HEK293 (cell line): ENCODE data around the gene FHL2.

Source experiments
- CTCF ChIA-PET: fragments of 350-600 bp; formaldehyde crosslinking; extraction: SDS; loops from one replicate; lab custom pipeline; 2021; ENCODE audit warnings: antibody characterized with exemption; lab: Yijun Ruan, JAX
- POLR2A ChIA-PET: fragments of 300-600 bp; formaldehyde crosslinking; extraction: SDS; loops from one replicate; lab custom pipeline; 2020; ENCODE audit warnings: antibody characterized with exemption, inconsistent platforms; lab: Yijun Ruan, JAX
- H3K27ac ChIP-seq: fragments of 200-500 bp; sonication (Bioruptor generic); 2 replicates; pipeline ENCODE4 v1.5.1; 2014; ENCODE audit warnings: low read depth, low read length, control low read depth, inconsistent platforms; ENCODE audit errors: extremely low read depth
- H3K36me3 ChIP-seq, 2 experiments: fragments of 200-500 bp in 1 of 2; sonication (Bioruptor generic) in 1 of 2; 1 replicate in 1 of 2; 2 replicates in 1 of 2; pipeline ENCODE4 v1.5.1; 2014 to 2017; ENCODE audit warnings: inconsistent platforms in 2 of 2, low read length in 2 of 2; ENCODE audit not compliant: control insufficient read depth in 2 of 2, insufficient read depth in 1 of 2
- H3K4me1 ChIP-seq: fragments of 200-500 bp; sonication (Bioruptor generic); 2 replicates; pipeline ENCODE4 v1.5.1; 2014; ENCODE audit warnings: mild to moderate bottlenecking, low read length, inconsistent platforms; ENCODE audit not compliant: control insufficient read depth, insufficient read depth
- H3K4me3 ChIP-seq: 2 replicates; pipeline ENCODE4 v1.5.1; 2011; ENCODE audit warnings: low read depth, mild to moderate bottlenecking, control low read depth, low read length, moderate library complexity
- H3K9me3 ChIP-seq: fragments of 200-500 bp; sonication (Bioruptor generic); 2 replicates; pipeline ENCODE4 v1.5.1; 2014; ENCODE audit warnings: low read depth, low read length, inconsistent platforms; ENCODE audit not compliant: control insufficient read depth, insufficient read depth
- BCL11B ChIP-seq: fragments of 450-650 bp; formaldehyde crosslinking; IDR thresholded peaks from 2 replicates; pipeline ENCODE4 v1.5.1; 2016; ENCODE audit warnings: low read depth, missing biosample characterization, missing genetic modification characterization
- HOXA7 ChIP-seq: sonication (generic); formaldehyde crosslinking; IDR thresholded peaks from 2 replicates; pipeline ENCODE4 v1.8.1; 2022; ENCODE audit warnings: missing genetic modification reagents, borderline replicate concordance
- IKZF3 ChIP-seq: fragments of 450-650 bp; IDR thresholded peaks from 2 replicates; pipeline ENCODE4 v1.5.0; 2018; ENCODE audit warnings: missing biosample characterization, mild to moderate bottlenecking, missing genetic modification characterization, moderate library complexity
- KLF10 ChIP-seq: fragments of 450-650 bp; IDR thresholded peaks from 2 replicates; pipeline ENCODE4 v1.5.1; 2018; ENCODE audit warnings: missing biosample characterization, mild to moderate bottlenecking, missing genetic modification characterization
- TRIM28 ChIP-seq: IDR thresholded peaks from 2 replicates; pipeline ENCODE4 v1.6.1; 2011; ENCODE audit warnings: low read length, control low read depth, borderline replicate concordance
- ZBTB20 ChIP-seq: fragments of 450-650 bp; formaldehyde crosslinking; IDR thresholded peaks from 2 replicates; pipeline ENCODE4 v1.5.1; 2016; ENCODE audit warnings: missing biosample characterization, missing genetic modification characterization
- ZFP3 ChIP-seq: fragments of 450-650 bp; formaldehyde crosslinking; IDR thresholded peaks from 2 replicates; pipeline ENCODE4 v1.5.1; 2016; ENCODE audit warnings: low read depth, missing biosample characterization, missing genetic modification characterization
- ZFP69B ChIP-seq: fragments of 450-650 bp; formaldehyde crosslinking; IDR thresholded peaks from 2 replicates; pipeline ENCODE4 v1.5.1; 2016; ENCODE audit warnings: missing biosample characterization, missing genetic modification characterization
- ZNF121 ChIP-seq: fragments of 450-650 bp; formaldehyde crosslinking; IDR thresholded peaks from 2 replicates; pipeline ENCODE4 v1.5.1; 2016; ENCODE audit warnings: missing biosample characterization, missing genetic modification characterization
- ZNF133 ChIP-seq: fragments of 450-650 bp; formaldehyde crosslinking; IDR thresholded peaks from 2 replicates; pipeline ENCODE4 v1.5.1; 2016; ENCODE audit warnings: missing biosample characterization, missing genetic modification characterization
- ZNF155 ChIP-seq: fragments of 450-650 bp; formaldehyde crosslinking; IDR thresholded peaks from 2 replicates; pipeline ENCODE4 v1.5.1; 2016; ENCODE audit warnings: missing biosample characterization, missing genetic modification characterization
- ZNF214 ChIP-seq: fragments of 450-650 bp; formaldehyde crosslinking; IDR thresholded peaks from 2 replicates; pipeline ENCODE4 v1.5.1; 2017; ENCODE audit warnings: missing biosample characterization, mild to moderate bottlenecking, missing genetic modification characterization, borderline replicate concordance
- ZNF248 ChIP-seq: fragments of 450-650 bp; formaldehyde crosslinking; IDR thresholded peaks from 2 replicates; pipeline ENCODE4 v1.5.1; 2017; ENCODE audit warnings: missing biosample characterization, missing genetic modification characterization
- ZNF311 ChIP-seq: fragments of 450-650 bp; formaldehyde crosslinking; IDR thresholded peaks from 2 replicates; pipeline ENCODE4 v1.5.1; 2017; ENCODE audit warnings: missing biosample characterization, missing genetic modification characterization, borderline replicate concordance
- ZNF341 ChIP-seq: fragments of 450-650 bp; formaldehyde crosslinking; IDR thresholded peaks from 2 replicates; pipeline ENCODE4; 2016; ENCODE audit warnings: low read depth, missing biosample characterization, missing genetic modification characterization
- ZNF530 ChIP-seq: fragments of 450-650 bp; formaldehyde crosslinking; IDR thresholded peaks from 2 replicates; pipeline ENCODE4 v1.5.1; 2016; ENCODE audit warnings: low read depth, missing biosample characterization, missing genetic modification characterization
- ZNF555 ChIP-seq: fragments of 450-650 bp; formaldehyde crosslinking; conservative IDR thresholded peaks from 2 replicates; pipeline ENCODE4 v1.5.1; 2017; ENCODE audit warnings: missing biosample characterization, mild to moderate bottlenecking, missing genetic modification characterization, inconsistent platforms
- ZNF561 ChIP-seq: fragments of 450-650 bp; IDR thresholded peaks from 2 replicates; pipeline ENCODE4 v1.5.1; 2018; ENCODE audit warnings: missing biosample characterization, missing genetic modification characterization, borderline replicate concordance
- ZNF777 ChIP-seq: fragments of 450-650 bp; formaldehyde crosslinking; IDR thresholded peaks from 2 replicates; pipeline ENCODE4 v1.5.1; 2017; ENCODE audit warnings: missing biosample characterization, missing genetic modification characterization, borderline replicate concordance
- TF ChIP-seq, protein P1 (sequence below): fragments of 450-650 bp; formaldehyde crosslinking; IDR thresholded peaks from 2 replicates; pipeline ENCODE4 v1.5.1; 2016; ENCODE audit warnings: missing biosample characterization, missing genetic modification characterization, borderline replicate concordance
- TF ChIP-seq, protein P2 (sequence below): fragments of 450-650 bp; formaldehyde crosslinking; IDR thresholded peaks from 2 replicates; pipeline ENCODE4 v1.5.1; 2016; ENCODE audit warnings: missing biosample characterization, missing genetic modification characterization
- TF ChIP-seq, protein P3 (sequence below): fragments of 450-650 bp; formaldehyde crosslinking; IDR thresholded peaks from 2 replicates; pipeline ENCODE4 v1.5.1; 2016; ENCODE audit warnings: missing biosample characterization, missing genetic modification characterization
- TF ChIP-seq, protein P4 (sequence below): fragments of 450-650 bp; formaldehyde crosslinking; IDR thresholded peaks from 2 replicates; pipeline ENCODE4 v1.5.1; 2017; ENCODE audit warnings: missing biosample characterization, missing genetic modification characterization

Gene FHL2

DNA sequence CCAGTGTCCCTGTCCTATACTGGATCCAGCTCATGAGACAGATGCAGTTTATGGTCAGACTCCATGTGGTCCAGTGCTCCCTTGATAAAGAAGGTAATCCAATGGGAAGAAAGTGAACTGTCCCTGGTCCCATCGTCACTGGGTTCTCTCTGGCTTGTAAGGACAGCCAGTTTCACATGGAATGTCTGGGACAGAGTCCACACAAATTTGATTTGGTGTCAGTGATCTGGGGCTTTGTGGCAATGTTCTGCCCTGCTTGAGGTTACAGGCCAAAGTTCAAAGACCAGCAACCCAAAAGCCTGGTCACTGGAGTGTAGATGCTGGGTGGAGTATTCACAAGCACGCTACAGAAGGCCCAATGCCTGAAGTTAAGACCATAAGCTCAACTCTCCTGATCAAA lies 22.2 kb upstream of the FHL2 start (continued):
- TF ChIP-seq IKZF3 (tag by site-specific recombination) (no peak), ZNF133 (tag by site-specific recombination) (no peak), ZBTB20 (tag by site-specific recombination) (no peak), ZNF121 (no peak), BCL11B (tag by site-specific recombination) (no peak)
- TF ChIP-seq, all 188 proteins: peak for 0

DNA sequence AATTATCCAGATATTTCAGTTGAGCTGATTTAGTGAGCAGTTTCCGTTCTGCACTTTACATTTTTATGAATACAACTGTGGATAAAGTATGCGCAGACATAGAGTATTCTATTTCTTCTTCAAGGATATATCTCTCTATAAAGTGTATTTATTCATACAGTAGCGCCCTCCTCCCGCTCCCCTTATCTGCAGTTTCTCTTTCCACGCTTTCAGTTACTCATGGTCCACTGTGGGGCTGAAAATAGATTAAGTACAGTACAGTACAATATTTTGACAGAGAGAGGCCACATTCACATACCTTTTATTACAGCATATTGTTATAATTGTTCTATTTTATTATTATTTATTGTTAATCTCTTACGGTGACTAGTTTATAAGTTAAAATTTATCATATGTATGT lies 19.7 kb upstream of the FHL2 start:
- H3K4me1 ChIP-seq = no peaks in the 10 kb centered on the region
- ChIA-PET CTCF (no interaction called here), POLR2A (no interaction called here)
- no peaks in the 10 kb centered on the region for H3K36me3 ChIP-seq
- H3K27ac ChIP-seq = no peak overlapping the region
- TF ChIP-seq TRIM28 = no peak
- no peak for TF ChIP-seq ZNF777 (tag by site-specific recombination)
- H3K4me3 ChIP-seq = no peak overlapping the region
- no peaks in the 10 kb centered on the region for H3K9me3 ChIP-seq

DNA sequence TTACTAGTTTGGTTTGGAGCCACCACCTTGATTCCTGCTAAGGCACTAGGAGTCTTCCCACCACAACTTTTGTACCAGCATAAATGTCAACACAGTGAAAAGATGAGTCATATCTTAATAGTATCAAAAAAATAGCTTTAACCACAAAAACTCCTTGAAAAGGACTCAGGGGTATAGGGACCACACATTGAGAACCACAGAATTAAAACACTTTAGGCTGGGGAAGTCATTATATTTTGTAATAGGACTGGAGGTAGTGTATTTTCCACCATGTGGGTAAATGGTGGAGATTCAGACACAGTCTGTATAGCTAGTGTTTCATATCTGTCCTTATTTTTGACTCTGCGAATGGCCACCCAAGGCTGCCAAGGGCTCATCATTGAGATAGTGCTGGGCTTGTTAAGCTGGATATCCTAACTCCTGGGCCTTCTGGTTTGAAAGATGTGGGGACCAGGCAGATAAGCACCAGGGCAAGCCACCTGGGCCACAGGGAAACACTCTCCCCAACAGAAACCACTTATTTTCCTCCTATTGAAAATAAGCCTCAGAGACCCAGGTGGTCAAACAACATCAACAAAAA lies 19.1 kb upstream of the FHL2 start:
- Histone ChIP-seq H3K4me1 (no peaks in the 10 kb centered on the region), H3K36me3 (no peaks in the 10 kb centered on the region), H3K27ac (no peak overlapping the region), H3K4me3 (no peak overlapping the region), H3K9me3 (no peaks in the 10 kb centered on the region)
- TF ChIP-seq, protein P1, sequence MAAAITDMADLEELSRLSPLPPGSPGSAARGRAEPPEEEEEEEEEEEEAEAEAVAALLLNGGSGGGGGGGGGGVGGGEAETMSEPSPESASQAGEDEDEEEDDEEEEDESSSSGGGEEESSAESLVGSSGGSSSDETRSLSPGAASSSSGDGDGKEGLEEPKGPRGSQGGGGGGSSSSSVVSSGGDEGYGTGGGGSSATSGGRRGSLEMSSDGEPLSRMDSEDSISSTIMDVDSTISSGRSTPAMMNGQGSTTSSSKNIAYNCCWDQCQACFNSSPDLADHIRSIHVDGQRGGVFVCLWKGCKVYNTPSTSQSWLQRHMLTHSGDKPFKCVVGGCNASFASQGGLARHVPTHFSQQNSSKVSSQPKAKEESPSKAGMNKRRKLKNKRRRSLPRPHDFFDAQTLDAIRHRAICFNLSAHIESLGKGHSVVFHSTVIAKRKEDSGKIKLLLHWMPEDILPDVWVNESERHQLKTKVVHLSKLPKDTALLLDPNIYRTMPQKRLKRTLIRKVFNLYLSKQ = no peak
- no peak for TF ChIP-seq ZNF214
- no peak for TF ChIP-seq ZNF561 (tag by site-specific recombination)
- TF ChIP-seq ZNF133 (tag by site-specific recombination) = no peak
- no peak for TF ChIP-seq ZNF121
- TF ChIP-seq ZNF248 (tag by site-specific recombination) = no peak
- no peak for TF ChIP-seq ZNF155 (tag by site-specific recombination)
- TF ChIP-seq ZNF555 (tag by site-specific recombination) = no peak
- TF ChIP-seq, protein P2, sequence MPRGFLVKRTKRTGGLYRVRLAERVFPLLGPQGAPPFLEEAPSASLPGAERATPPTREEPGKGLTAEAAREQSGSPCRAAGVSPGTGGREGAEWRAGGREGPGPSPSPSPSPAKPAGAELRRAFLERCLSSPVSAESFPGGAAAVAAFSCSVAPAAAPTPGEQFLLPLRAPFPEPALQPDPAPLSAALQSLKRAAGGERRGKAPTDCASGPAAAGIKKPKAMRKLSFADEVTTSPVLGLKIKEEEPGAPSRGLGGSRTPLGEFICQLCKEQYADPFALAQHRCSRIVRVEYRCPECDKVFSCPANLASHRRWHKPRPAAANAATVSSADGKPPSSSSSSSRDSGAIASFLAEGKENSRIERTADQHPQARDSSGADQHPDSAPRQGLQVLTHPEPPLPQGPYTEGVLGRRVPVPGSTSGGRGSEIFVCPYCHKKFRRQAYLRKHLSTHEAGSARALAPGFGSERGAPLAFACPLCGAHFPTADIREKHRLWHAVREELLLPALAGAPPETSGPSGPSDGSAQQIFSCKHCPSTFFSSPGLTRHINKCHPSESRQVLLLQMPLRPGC = no peak
- no peak for TF ChIP-seq ZNF311 (tag by site-specific recombination)
- no peak for TF ChIP-seq ZFP69B (tag by site-specific recombination)
- TF ChIP-seq, protein P3, sequence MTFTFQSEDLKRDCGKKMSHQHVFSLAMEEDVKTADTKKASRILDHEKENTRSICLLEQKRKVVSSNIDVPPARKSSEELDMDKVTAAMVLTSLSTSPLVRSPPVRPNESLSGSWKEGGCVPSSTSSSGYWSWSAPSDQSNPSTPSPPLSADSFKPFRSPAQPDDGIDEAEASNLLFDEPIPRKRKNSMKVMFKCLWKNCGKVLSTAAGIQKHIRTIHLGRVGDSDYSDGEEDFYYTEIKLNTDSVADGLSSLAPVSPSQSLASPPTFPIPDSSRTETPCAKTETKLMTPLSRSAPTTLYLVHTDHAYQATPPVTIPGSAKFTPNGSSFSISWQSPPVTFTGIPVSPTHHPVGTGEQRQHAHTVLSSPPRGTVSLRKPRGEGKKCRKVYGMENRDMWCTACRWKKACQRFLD (tag by site-specific recombination) = no peak
- TF ChIP-seq ZNF341 = no peak
- no peak for TF ChIP-seq ZFP3
- TF ChIP-seq KLF10 (tag by site-specific recombination) = no peak
- no peak for TF ChIP-seq HOXA7 (CRISPR knock-in tag)
- TF ChIP-seq, protein P4, sequence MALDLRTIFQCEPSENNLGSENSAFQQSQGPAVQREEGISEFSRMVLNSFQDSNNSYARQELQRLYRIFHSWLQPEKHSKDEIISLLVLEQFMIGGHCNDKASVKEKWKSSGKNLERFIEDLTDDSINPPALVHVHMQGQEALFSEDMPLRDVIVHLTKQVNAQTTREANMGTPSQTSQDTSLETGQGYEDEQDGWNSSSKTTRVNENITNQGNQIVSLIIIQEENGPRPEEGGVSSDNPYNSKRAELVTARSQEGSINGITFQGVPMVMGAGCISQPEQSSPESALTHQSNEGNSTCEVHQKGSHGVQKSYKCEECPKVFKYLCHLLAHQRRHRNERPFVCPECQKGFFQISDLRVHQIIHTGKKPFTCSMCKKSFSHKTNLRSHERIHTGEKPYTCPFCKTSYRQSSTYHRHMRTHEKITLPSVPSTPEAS (tag by site-specific recombination) = no peak
- no peak for TF ChIP-seq ZNF530 (tag by site-specific recombination)
- ChIA-PET CTCF (interaction anchor here (0.8 to 1.0 kb wide), 3 partner anchors 8 to 14 kb away, joined by 3 to 4 read pairs (median 3); no protein-coding TSS in a partner anchor), POLR2A (no interaction called here)
